Measurements from ENCODE around the gene SSC5D.

Gene SSC5D

DNA sequence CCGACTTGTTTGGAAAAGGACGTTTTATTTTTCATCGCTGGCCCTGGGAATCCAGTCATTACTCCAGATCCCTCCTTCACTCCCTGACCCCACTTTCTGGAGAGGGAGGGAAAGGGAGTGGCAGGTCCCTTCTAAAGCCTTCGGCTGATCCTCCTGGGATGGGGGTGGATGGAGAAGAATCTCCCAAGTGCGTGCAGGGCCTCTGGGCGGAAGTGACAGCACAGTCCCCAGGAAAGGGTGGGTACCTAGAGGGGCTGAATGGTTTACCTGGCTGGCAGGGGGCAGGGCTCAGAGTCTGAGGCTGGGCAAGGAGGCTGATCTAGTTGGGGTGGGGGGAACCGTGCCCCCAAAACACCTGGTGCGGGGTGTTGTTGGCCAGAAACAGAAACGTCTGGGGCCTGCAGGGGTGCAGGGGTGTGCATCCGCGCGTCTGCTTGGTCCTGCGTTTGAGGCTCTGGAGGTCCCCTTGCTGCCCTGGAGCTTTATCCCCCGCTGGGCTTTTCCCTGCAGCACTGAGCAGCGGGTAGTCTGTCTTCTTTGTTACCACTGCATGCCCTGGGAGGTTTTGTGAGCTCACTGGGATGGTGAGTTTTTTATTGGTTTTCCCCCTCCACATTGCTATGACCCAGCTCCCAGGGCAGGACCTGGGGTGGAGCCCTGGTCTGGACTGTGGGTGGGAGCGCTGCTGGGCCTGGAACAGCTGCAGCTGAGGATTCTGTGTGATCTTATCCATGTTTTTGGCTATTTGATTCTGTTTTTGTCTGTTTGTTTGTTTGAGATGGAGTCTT is 14.8 kb upstream of the SSC5D start:
- DNase-seq (ENCODE audit: low spot score) = peak; percentile 66

DNA sequence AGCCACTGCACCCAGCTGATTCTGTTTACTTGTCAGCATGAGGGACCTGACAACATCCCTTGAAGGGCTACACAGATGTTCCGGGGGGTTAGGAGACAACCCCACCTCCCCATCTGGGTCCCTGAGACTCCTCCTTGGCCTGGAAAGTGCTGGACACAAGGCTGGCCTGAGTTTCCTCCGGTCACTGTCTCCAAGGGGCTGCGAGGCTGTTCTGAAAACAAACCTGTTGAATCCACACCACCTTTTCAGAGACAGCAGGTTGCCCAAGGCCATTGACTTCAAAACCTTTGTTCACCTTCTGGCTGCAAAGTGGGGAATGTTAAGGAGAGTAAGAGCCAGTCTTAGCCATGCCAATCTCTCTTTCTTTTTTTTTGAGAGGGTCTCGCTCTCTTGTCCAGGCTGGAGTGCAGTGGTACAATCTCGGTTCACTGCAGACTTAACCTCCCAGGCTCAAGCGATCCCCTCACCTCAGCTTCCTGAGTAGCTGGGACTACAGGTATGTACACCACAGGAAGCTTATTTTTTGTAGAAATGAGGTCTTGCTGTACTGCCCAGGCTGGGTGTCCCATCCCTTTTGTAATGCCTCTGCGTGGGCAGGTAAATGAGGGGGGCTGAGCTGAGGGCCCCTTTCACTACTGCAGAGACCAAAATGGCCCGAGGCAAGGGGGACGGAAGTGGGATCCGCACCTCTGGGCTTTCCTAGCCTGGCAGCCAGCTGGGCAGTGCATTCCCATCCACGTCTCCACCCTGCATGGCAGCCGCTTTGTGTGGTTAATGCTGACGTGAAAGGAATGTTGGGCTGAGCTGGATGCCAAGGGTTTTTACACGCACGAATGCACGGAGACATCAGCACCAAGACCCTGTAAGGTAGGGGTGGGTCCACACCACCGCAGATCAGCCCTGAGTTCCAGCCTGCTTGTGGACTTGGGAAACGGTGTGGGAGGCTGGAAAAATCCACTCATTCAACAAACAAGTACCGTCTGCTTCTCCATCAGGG is 13.7 kb upstream of the SSC5D start:
- peak; percentile 98 for DNase-seq (ENCODE audit: low spot score)

DNA sequence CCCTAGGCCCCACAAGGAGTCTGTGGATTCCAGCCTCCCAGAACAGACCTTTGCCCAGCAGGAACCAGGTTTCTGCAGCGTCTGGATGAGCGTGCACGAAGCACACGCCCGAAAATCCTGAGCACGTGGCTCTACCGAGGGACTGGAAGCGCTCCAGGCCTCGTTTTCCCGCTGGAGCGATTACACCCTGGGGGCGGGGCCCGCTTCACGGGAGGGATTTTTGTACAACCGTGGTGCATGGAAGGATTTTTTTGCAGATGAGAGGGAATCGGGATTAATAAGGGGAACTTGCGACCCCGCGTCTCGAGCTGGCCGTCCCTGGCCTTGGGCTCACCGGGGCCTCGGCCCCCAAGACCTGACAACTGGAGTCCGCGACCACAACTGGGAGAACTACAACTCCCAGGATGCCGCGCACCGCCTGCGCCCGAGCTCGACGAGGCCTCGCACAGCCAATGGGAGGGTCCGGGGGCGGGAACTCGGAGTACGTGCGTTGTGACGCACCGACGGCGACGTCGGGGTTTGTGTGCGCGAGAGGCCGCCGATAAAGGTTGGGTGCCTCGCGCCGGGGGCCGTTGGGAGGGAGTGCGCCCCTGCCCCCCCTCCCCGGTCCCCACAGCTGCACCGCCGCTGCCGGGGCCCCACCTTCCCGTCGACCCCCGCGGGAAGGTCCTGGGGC is 12.0 kb upstream of the SSC5D start, which contains the start of gene ZNF628:
ZNF628 (plus strand) TSS at position 518 of the 676 bp plus-strand sequence. CDS start 3,294 bp downstream, outside the sequence.
- peak; percentile 99 for DNase-seq (ENCODE audit: low spot score)

DNA sequence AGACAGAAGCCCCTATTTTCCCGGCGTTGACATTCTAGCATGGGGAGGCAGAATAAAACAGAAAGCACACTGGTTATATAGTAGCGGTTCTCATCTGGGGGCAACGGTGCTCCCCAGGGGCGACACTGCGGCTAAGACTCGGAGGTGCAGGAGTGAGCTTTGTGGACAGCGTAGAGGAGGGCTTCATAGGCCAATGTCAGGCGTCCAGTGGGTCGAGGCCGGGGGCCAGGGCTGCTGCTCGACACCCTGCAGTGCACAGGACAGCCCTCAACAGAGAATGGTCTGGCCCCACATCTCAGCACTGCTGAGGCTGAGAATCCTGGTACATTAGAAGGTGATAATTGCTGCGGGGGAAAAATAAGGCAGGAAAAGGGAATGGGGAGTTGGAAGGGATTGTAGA is 10.3 kb upstream of the SSC5D start:
- DNase-seq (ENCODE audit: low spot score) = no peak

DNA sequence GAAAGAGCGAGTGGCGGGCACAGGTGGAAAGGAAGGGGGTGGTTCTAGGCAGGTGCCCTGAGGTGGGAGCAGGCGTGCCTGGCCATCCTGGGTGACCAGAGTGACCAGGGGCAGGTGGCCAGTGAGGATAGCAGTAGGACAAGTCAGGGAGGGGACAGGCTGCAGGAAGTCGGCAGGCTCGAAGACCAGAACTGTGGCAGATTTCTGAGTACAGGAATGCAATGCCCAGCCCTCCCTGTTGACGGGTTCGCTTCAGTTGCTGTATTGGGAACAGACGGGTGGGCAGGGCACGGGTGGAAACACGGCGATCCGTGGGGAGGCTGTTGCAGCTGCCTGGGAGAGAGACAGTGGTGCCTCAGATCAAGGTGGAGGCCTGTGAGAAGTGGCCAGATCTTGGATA is 9.9 kb upstream of the SSC5D start:
- no peak for DNase-seq (ENCODE audit: low spot score)

DNA sequence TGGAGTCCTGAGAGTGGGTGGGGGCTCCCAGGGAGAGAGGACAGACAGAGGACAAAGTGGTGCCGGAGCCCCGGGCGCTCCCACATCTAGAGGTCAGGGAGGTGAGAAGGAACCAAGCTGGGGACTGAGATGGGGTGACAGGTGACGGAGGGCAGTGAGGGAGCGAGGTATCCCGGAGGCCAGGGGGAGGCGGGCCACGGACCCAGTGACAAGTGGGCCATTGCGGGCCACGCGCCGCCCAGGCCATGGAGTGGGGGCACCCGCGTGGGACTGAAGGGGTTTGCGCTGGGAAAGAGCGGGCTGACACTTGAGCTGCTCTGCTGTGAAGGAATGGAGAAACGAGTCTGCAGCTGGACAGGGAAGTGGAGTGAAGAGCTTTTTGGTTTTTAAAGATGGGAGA is 9.2 kb upstream of the SSC5D start:
- no peak for DNase-seq (ENCODE audit: low spot score)

DNA sequence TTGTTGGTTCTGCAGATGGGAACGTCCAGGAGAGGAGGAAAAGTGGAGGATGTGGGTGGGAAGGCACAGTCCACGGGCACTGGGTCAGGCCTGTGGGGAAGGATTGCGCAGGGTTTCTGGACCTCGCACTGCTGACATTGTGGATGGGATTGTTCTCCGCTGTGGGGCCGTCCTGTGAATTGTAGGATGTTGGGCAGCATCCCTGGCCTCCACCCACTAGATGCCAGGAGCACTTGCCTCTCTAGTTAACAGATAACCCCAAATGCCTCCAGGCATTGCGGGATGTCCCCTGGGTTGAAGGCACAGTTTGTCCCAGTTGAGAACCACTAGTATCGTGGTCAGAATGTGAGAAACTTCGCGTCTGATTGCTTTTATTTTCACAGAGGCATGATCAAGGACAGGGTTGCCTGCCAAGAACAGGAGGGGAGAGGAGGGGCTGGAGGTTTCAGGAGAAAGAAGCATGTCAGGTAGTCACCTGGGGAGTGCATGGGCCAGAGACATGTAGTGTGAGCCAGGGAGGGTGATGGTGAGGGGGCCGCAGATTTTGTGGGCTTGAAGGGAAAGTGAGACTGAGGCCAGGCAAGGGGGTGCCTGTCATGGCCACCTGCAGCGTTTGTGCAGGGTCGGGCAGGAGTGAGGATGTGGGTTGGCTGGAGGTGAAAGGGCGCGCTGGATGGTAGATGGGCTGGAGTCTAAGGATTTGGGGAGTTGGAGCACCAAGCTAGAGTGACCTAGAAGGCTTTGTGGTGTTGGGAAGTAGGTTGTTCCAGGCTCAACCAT is 8.6 kb upstream of the SSC5D start:
- DNase-seq (ENCODE audit: low spot score) = no peak

DNA sequence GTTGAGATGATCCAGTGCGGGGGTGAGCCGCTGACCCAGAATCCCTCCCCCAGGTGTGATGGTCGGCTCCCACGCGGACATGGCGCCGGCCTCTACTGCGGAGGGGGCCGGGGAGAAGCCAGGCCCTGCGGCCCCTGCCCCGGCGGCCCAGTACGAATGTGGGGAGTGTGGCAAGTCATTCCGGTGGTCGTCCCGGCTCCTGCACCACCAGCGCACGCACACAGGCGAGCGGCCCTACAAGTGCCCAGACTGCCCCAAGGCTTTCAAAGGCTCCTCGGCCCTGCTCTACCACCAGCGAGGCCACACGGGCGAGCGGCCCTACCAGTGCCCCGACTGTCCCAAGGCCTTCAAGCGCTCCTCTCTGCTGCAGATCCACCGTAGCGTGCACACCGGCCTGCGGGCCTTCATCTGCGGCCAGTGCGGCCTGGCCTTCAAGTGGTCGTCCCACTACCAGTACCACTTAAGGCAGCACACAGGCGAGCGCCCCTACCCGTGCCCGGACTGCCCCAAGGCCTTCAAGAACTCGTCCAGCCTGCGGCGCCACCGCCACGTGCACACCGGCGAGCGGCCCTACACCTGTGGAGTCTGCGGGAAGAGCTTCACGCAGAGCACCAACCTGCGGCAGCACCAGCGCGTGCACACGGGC is 7.0 kb upstream of the SSC5D start:
- DNase-seq (ENCODE audit: low spot score) = no peak

DNA sequence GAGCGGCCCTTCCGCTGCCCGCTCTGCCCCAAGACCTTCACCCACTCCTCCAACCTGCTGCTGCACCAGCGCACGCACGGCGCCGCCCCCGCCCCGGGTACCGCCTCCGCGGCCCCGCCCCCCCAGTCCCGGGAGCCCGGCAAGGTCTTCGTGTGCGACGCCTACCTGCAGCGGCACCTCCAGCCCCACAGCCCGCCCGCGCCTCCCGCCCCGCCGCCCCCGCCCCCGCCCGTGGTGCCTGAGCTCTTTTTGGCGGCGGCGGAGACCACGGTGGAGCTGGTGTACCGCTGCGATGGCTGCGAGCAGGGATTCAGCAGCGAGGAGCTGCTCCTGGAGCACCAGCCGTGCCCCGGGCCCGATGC is 6.5 kb upstream of the SSC5D start:
- no peak for DNase-seq (ENCODE audit: low spot score)

DNA sequence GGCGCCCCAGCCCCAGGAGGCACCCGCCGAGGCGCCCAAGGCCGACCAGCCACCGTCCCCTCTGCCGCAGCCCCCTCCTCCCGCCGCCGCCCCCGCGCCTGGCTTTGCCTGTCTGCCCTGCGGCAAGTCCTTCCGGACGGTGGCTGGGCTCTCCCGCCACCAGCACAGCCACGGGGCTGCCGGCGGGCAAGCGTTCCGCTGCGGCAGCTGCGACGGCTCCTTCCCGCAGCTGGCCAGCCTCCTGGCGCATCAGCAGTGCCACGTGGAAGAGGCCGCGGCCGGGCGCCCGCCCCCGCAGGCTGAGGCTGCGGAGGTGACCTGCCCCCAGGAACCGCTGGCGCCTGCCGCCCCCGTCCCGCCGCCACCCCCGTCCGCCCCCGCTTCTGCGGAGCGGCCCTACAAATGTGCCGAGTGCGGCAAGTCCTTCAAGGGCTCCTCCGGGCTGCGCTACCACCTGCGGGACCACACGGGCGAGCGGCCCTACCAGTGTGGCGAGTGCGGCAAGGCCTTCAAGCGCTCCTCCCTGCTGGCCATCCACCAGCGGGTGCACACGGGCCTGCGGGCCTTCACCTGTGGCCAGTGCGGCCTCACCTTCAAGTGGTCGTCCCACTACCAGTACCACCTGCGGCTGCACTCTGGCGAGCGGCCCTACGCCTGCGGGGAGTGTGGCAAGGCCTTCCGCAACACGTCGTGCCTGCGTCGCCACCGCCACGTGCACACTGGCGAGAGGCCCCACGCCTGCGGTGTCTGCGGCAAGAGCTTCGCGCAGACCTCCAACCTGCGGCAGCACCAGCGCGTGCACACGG is 5.9 kb upstream of the SSC5D start:
- no peak for DNase-seq (ENCODE audit: low spot score)

DNA sequence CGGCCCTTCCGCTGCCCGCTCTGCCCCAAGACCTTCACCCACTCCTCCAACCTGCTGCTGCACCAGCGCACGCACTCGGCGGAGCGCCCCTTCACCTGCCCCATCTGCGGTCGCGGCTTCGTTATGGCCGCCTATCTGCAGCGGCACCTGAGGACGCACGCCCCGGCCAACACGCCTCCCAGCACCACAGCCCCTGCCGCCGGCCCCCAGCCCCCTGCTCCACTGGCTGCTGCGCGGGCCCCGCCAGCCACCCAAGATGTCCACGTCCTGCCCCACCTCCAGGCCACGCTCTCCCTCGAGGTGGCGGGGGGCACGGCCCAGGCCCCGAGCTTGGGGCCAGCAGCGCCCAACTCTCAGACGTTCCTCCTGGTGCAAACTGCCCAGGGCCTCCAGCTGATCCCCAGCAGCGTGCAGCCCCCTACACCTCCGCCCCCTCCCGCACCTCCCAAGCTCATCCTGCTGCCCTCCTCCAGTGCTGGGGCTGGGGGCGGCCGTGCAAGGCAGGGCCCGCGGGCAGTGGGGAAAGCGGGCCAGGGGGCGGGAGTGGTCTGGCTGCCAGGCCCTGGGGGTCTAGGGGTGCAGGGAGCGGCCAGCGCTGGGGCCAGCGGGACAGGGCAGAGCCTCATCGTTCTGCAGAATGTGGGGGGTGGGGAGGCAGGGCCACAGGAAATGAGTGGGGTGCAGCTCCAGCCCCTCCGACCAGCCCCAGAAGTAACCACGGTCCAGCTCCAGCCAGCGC is 5.1 kb upstream of the SSC5D start:
- DNase-seq (ENCODE audit: low spot score) = no peak

DNA sequence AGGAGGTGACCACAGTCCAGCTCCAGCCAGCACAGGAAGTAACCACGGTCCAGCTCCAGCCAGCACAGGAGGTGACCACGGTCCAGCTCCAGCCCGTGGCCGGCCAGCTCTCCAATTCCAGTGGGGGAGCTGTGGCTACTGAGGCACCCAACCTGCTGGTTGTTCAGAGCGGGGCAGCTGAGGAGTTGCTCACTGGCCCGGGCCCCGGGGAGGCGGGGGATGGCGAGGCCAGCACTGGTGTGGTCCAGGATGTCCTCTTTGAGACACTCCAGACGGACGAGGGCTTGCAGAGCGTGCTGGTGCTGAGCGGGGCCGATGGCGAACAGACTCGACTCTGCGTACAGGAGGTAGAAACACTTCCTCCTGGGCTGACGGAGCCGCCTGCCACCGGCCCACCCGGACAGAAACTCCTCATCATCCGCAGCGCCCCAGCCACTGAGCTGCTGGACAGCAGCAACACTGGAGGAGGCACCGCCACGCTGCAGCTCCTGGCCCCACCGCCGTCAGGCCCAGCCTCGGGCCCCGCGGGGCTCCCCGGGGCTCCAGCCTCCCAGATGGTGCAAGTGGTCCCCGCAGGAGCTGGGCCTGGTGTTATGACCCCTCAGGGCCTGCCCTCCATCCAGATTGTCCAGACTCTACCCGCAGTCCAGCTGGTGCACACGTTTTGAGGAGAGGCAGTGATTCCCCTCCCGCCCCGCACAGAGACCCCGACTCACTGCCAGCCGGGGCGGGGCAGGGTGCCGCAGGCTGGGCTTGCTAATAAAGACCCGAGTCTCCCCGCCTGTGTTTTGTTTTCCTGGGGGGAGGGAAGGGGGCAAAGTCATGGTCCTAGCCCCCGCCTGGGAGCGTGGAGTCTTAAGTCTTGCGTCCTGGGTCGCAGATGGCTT is 4.3 kb upstream of the SSC5D start:
- DNase-seq (ENCODE audit: low spot score) = no peak

DNA sequence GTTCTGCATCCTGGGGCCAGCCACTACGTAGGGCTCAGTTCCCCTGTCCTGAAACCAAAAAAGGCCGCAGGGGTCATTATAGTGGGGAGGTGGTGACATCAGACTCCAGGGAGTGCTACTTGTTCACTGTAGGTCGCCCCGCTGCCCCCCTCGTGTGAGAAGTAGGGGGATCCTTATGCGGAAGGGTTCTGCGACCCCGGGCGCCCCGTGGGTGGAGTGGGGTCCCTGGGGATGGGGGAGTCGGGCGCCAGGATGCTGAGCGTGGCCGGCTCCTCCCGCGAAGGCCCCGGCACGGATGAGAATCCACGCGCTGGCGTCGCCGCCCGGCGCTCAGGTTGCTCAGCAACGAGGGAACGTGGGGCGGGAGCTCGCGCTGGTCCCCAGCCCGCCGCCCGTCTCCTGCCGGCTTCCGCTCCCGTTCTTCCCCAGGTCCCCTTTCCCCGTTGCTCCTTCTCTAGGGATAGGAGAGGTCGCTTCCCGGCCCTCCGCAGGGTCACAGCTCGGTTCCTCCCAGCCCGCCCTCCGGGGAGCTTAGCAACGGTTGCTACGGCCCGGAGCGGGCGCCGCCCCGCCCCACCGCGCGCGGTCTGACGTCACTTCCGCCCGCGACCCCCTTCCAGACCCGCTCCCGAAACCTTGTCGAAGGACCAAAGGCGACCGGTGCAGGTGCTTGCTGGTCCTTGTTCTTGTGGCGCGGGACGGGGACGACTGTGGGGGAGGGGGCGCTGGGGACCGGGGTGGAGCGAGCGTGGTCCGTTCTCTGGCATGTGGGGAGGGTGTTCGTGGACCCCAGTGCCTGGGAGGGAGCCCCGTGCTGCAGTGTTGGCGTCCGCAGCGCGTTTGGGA is 3.4 kb upstream of the SSC5D start, which contains the start of gene NAT14:
NAT14 (plus strand) TSS at position 596 of the 846 bp plus-strand sequence. CDS start 521 bp downstream, outside the sequence.
- DNase-seq (ENCODE audit: low spot score) = peak; percentile 48

DNA sequence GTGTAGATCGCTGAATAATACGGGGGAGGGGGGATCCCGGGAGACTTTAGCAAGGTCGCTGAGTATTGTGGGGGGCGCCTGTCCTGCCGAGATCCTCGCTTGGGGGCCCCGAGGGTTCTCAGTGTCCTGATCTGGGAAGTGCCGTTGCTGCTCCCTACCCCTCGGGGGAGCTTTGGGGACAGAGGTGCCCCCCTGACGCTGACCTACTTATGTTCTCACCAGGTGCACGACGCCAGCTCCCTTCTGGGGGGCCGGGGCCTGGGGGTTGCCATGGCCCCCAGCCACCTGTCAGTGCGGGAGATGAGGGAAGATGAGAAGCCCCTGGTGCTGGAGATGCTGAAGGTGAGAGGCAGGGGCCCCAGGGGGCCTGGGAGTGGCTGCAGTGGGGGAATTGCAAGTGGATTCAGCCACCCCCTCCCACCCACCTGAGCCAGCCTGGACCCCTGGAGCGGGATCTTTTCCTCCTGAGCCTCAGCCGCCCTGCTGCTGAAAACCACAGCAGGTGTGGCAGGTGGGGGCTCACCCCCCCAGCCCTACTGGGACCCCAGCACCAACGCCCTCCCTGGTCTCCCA is 2.7 kb upstream of the SSC5D start:
- DNase-seq (ENCODE audit: low spot score) = no peak

DNA sequence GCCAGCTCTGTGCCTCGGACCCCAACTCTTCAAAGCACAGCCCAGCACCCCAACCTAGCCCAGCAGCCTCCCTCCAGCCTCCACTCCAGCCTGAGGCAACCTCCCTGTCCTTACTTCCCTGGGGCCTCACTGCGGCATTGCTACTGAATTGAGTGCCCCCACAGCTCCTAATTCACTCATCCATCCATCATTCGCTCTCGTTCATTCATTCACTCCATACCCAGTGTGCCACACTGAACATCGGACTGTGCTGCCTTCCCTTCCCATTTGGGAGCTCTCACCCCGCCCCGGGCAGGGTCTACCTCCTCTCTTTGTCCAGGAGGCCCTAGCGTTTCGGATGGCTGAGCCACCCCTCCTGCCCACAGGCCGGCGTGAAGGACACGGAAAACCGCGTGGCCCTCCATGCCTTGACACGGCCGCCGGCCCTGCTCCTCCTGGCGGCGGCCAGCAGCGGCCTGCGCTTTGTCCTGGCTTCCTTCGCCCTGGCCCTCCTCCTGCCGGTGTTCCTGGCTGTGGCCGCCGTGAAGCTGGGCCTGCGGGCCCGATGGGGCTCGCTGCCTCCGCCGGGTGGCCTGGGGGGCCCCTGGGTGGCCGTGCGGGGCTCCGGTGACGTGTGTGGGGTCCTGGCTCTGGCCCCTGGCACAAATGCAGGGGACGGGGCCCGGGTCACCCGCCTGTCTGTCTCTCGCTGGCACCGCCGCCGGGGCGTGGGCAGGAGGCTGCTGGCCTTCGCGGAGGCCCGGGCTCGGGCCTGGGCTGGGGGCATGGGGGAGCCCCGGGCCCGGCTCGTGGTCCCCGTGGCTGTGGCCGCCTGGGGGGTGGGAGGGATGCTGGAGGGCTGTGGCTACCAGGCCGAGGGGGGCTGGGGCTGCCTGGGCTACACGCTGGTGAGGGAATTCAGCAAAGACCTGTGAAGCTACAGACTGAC is 1.9 kb upstream of the SSC5D start:
- DNase-seq (ENCODE audit: low spot score) = no peak
